ENCODE results near the gene KIF17.

The KIF17 gene

GRCh38 chr1:20657024-20657423 lies 60.8 kb downstream of the KIF17 start:
- no peak for DNase-seq

GRCh38 chr1:20654104-20654690 lies 63.6 kb downstream of the KIF17 start:
- DNase-seq: no peak

- no peak for DNase-seq
These were observed 65.5 kb downstream of the KIF17 start for GRCh38 chr1:20652300-20652699.

GRCh38 chr1:20648946-20649345 lies 68.9 kb downstream of the KIF17 start:
- no peak for DNase-seq

GRCh38 chr1:20648438-20648837 lies 69.4 kb downstream of the KIF17 start:
- no peak for DNase-seq

- no peak for DNase-seq
These were observed 72.4 kb downstream of the KIF17 start for GRCh38 chr1:20645414-20645813.

GRCh38 chr1:20644416-20644815 lies 73.4 kb downstream of the KIF17 start:
- no peak for DNase-seq

GRCh38 chr1:20643080-20643479 lies 74.7 kb downstream of the KIF17 start:
- no peak for DNase-seq

- no peak for DNase-seq
These were observed 75.8 kb downstream of the KIF17 start for GRCh38 chr1:20641975-20642374.

GRCh38 chr1:20640183-20640597 lies 77.6 kb downstream of the KIF17 start:
- DNase-seq: peak in 4 of 5 donors; percentile 28 to 60 (median 44)

- no peak for DNase-seq
These were observed 80.9 kb downstream of the KIF17 start for GRCh38 chr1:20636785-20637347.

GRCh38 chr1:20634594-20635084 lies 83.2 kb downstream of the KIF17 start:
- peak in 3 of 5 donors; percentile 12 to 22 (median 15) for DNase-seq

GRCh38 chr1:20634065-20634593 lies 83.7 kb downstream of the KIF17 start:
- no peak for DNase-seq

- DNase-seq: peak; percentile 58 to 81 (median 74)
These were observed 84.4 kb downstream of the KIF17 start, which contains the start of gene PINK1 for GRCh38 chr1:20633190-20634064. PINK1 (plus strand) TSS chr1:20633458; CDS start chr1:20633549, 91 bp downstream.

- no peak for DNase-seq
These were observed 85.4 kb downstream of the KIF17 start for GRCh38 chr1:20632386-20632785.

- DNase-seq: no peak
These were observed 87.1 kb downstream of the KIF17 start for GRCh38 chr1:20630729-20631128.

- no peak for DNase-seq
These were observed 91.3 kb downstream of the KIF17 start for GRCh38 chr1:20626524-20626923.

GRCh38 chr1:20626098-20626427 lies 91.7 kb downstream of the KIF17 start:
- no peak for DNase-seq

GRCh38 chr1:20625176-20626097 lies 92.4 kb downstream of the KIF17 start:
- no peak for DNase-seq

- DNase-seq: no peak
These were observed 93.1 kb downstream of the KIF17 start for GRCh38 chr1:20624709-20625108.

- DNase-seq: no peak
These were observed 96.8 kb downstream of the KIF17 start for GRCh38 chr1:20621012-20621411.

GRCh38 chr1:20619999-20620398 lies 97.8 kb downstream of the KIF17 start:
- no peak for DNase-seq

Data from T-helper 1 cell (primary cell).